Keratinocyte (primary cell): ENCODE results near the gene IRAK2. TPM values are rescaled to one million over a fixed set of nuclear protein-coding genes. Genes with fewer than 3 reads are reported as not detected.

Source experiments
- DNase-seq: peaks from one replicate; pipeline ENCODE4 v3.0.0-alpha.2; 2011; ENCODE audit warnings: low read depth, missing footprints, low spot score
- FAIRE-seq: peaks from 2 replicates; lab custom pipeline; 2011; peaks lifted over from hg19 to GRCh38; lab: Jason Lieb, UNC
- H2AFZ ChIP-seq: 2 replicates; pipeline ENCODE4 v1.6.0; 2012; ENCODE audit warnings: low read length, control low read depth, inconsistent platforms; ENCODE audit not compliant: control insufficient read depth
- H3K27ac ChIP-seq: 2 replicates; pipeline ENCODE4 v1.5.1; 2011; ENCODE audit warnings: low read length; ENCODE audit not compliant: control insufficient read depth, insufficient read depth
- H3K27me3 ChIP-seq: 3 replicates; pipeline ENCODE4 v1.6.0; 2011; ENCODE audit warnings: low read length; ENCODE audit not compliant: control insufficient read depth, insufficient read depth; ENCODE audit errors: extremely low read depth
- H3K36me3 ChIP-seq, 2 experiments: 2 replicates in 1 of 2; 3 replicates in 1 of 2; pipeline ENCODE4 v1.5.1; 2011; ENCODE audit warnings: low read length in 2 of 2, mild to moderate bottlenecking in 1 of 2; ENCODE audit not compliant: control insufficient read depth in 2 of 2, insufficient read depth in 2 of 2; ENCODE audit errors: extremely low read depth in 1 of 2
- H3K4me1 ChIP-seq: 3 replicates; pipeline ENCODE4 v1.5.1; 2011; ENCODE audit warnings: low read length; ENCODE audit not compliant: control insufficient read depth, insufficient read depth; ENCODE audit errors: extremely low read depth
- H3K4me2 ChIP-seq: 3 replicates; pipeline ENCODE4 v1.6.0; 2011; ENCODE audit warnings: low read depth, low read length; ENCODE audit not compliant: control insufficient read depth, insufficient read depth; ENCODE audit errors: extremely low read depth
- H3K4me3 ChIP-seq, 3 experiments: fragments of 200-600 bp in 1 of 3; sonication (generic) in 1 of 3; 2 replicates in 2 of 3; 3 replicates in 1 of 3; pipeline ENCODE4 v1.5.1; 2011 to 2016; ENCODE audit warnings: low read length in 3 of 3, mild to moderate bottlenecking in 3 of 3, control low read depth in 2 of 3, inconsistent platforms in 1 of 3, low read depth in 1 of 3, mixed read lengths in 1 of 3, mixed run types in 1 of 3, moderate library complexity in 1 of 3; ENCODE audit not compliant: control insufficient read depth in 2 of 3, insufficient read depth in 2 of 3; ENCODE audit errors: extremely low read depth in 1 of 3
- H3K79me2 ChIP-seq: 2 replicates; pipeline ENCODE4 v1.6.0; 2012; ENCODE audit warnings: low read length; ENCODE audit not compliant: control insufficient read depth, insufficient read depth
- H3K9ac ChIP-seq: 3 replicates; pipeline ENCODE4 v1.6.0; 2011; ENCODE audit warnings: low read length; ENCODE audit not compliant: control insufficient read depth, insufficient read depth; ENCODE audit errors: extremely low read depth
- H3K9me1 ChIP-seq: 3 replicates; pipeline ENCODE4 v1.6.0; 2011; ENCODE audit warnings: low read length; ENCODE audit not compliant: control insufficient read depth, insufficient read depth; ENCODE audit errors: extremely low read depth
- H3K9me3 ChIP-seq: 2 replicates; pipeline ENCODE4 v1.5.1; 2012; ENCODE audit warnings: low read depth, low read length; ENCODE audit not compliant: control insufficient read depth
- H4K20me1 ChIP-seq: 3 replicates; pipeline ENCODE4 v1.6.0; 2011; ENCODE audit warnings: low read length; ENCODE audit not compliant: control insufficient read depth, insufficient read depth; ENCODE audit errors: extremely low read depth
- CTCF ChIP-seq, 3 experiments: IDR thresholded peaks in 1 of 3; conservative IDR thresholded peaks in 1 of 3; optimal IDR thresholded peaks in 1 of 3; 2 replicates in 2 of 3; 3 replicates in 1 of 3; pipeline versions ENCODE3 to v1.5.1; 2011; ENCODE audit warnings: low read length in 3 of 3, mild to moderate bottlenecking in 3 of 3, moderate library complexity in 2 of 3, control low read depth in 1 of 3, inconsistent platforms in 1 of 3; ENCODE audit not compliant: insufficient read depth in 2 of 3; ENCODE audit errors: extremely low read depth in 1 of 3
- EZH2 ChIP-seq: IDR thresholded peaks from one replicate; pipeline ENCODE4 v1.6.1; 2012; ENCODE audit warnings: inconsistent platforms, mild to moderate bottlenecking, low read length, moderate library complexity
- dilution Hi-C: fragments of 300-500 bp; cut with MboI; formaldehyde crosslinking; loops from one replicate; pipeline ENCODE4 v1.7.0; 2020; ENCODE audit warnings: low sequenced_read_pairs; ENCODE audit not compliant: extremely low pct_ligation_motif_present
- polyA plus RNA-seq, 5 experiments: library from polyadenylated mRNA; depleted of rRNA in 3 of 5; stranded (reverse) in 3 of 5; stranded (forward) in 1 of 5; unstranded in 1 of 5; fragments of >200 nt; gene quantifications; 1 replicate in 1 of 5; 2 replicates in 3 of 5; 3 replicates in 1 of 5; pipeline versions ENCODE4 v1.2.1 to v1.2.3, GENCODE V29; 2011 to 2012; ENCODE audit warnings: missing spikeins in 2 of 5, low read depth in 1 of 5, low replicate concordance in 1 of 5

Gene IRAK2
- polyA plus RNA-seq, 1 donor (not counting 4 experiments of a cell fraction or from before 2014, with no cell fraction given): 3.5 TPM

DNA sequence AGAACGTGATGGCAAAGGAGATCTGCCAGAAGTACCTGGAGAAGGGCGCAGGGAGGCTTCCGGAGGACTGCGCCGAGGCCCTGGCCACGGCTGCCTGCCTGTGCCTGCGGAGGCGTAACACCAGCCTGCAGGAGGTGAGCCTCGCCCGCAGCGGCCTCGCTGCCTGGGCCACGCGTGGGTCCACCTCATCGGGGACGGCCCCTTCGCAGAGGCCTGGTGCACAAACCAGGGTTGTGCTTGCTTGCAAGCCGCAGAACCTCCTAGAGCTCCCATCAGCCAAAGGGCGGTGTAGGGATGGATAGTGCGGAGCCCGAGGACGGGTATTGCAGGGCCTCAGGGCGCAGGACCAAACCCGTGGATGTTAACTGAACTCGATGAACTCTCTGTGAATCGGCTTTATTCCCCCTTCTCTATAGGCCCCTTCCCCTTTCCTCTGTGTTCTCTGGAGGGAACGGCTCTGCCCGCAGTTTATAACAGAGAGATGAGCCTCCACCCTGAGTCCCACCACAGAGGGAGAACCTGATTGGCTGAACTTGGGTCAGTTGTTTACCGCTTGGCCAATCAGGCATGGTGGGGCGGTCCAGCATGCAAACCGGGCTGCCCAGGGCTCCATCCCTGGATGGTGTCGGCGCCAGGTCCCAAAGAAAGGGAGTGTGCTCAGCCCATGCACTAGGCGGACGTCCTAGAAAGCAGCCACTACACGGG lies 70.0 kb downstream of the IRAK2 start:
- H4K20me1 ChIP-seq: no peaks in the 10 kb centered on the region
- no peaks in the 10 kb centered on the region for H3K4me1 ChIP-seq
- DNase-seq: no peak
- H3K27ac ChIP-seq: no peak overlapping the region
- no peaks in the 10 kb centered on the region for H3K9me1 ChIP-seq
- FAIRE-seq: no peak
- H3K9ac ChIP-seq: no peak overlapping the region
- TF ChIP-seq EZH2 (no peak), CTCF (optimal IDR thresholded peaks at IDR 0.05 in 1 of 3, IDR thresholded peaks at IDR 0.05 in 1 of 3, conservative IDR thresholded peaks at IDR 0.05 in 1 of 3; ENCODE audit: extremely low read depth in 1 of 3, insufficient read depth in 2 of 3, low read length in 3 of 3) (no peak)
- no peaks in the 10 kb centered on the region for H3K79me2 ChIP-seq
- no peak overlapping the region for H3K4me2 ChIP-seq
- H3K36me3 ChIP-seq: peaks cover 0 to 4% of the 10 kb centered on the region in 2 experiments
- no peaks in the 10 kb centered on the region for H3K9me3 ChIP-seq
- dilution Hi-C loops: no loop called here
- H2AFZ ChIP-seq: no peak overlapping the region
- H3K27me3 ChIP-seq: no peaks in the 10 kb centered on the region
- no peak overlapping the region for H3K4me3 ChIP-seq

DNA sequence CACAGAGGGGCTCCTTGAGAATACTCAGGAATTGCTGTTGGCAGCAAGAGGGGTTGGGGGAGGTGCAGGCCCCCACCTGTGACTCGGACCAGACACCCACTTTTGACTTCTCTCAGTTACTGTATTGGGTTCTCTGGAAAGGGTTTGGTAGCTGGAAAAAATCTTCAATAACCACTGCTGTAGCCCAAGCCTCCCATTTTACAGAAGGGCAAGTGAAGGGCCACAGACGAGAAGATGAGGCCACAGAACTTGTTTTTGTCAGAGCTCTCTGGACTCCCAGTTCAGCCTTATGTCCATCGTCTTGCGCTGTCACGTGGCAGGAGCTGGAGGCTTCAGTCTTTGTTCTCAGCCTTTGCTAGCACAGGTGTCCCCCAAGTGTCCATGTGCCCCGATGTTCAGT lies 70.8 kb downstream of the IRAK2 start:
- Histone ChIP-seq H3K79me2 (no peaks in the 10 kb centered on the region), H3K9me1 (no peaks in the 10 kb centered on the region), H3K9me3 (no peaks in the 10 kb centered on the region), H2AFZ (no peak overlapping the region), H3K27me3 (no peaks in the 10 kb centered on the region), H3K4me3 (no peak overlapping the region), H3K4me1 (no peaks in the 10 kb centered on the region), H3K36me3 (peaks cover 0 to 4% of the 10 kb centered on the region in 2 experiments), H3K4me2 (no peak overlapping the region), H4K20me1 (no peaks in the 10 kb centered on the region), H3K9ac (no peak overlapping the region), H3K27ac (no peak overlapping the region)
- FAIRE-seq (no peak), DNase-seq (no peak)
- no peak for TF ChIP-seq CTCF (optimal IDR thresholded peaks at IDR 0.05 in 1 of 3, IDR thresholded peaks at IDR 0.05 in 1 of 3, conservative IDR thresholded peaks at IDR 0.05 in 1 of 3; ENCODE audit: extremely low read depth in 1 of 3, insufficient read depth in 2 of 3, low read length in 3 of 3)
- no peak for TF ChIP-seq EZH2
- dilution Hi-C loops: no loop called here
